AG10803 (cell line): Measurements from ENCODE around the gene SLC25A10.
A peak's percentile ranks its signal among the peaks of the same experiment; 100 is the strongest.
"Not testable (repeated sequence)": the region's sequence is repeated elsewhere in the genome, so short reads cannot be mapped to it uniquely, and the experiment has no call there.

Experiments used
- DNase-seq: peaks from one replicate; pipeline ENCODE4 v3.0.0; 2010; ENCODE audit warnings: low read depth
- H3K4me3 ChIP-seq: 2 replicates; pipeline ENCODE4 v1.5.1; 2011; ENCODE audit warnings: mild to moderate bottlenecking, low read length, control low read depth
- TF ChIP-seq, protein P1 (sequence below): conservative IDR thresholded peaks from 2 replicates; pipeline ENCODE4 v1.5.1; 2011; ENCODE audit warnings: mild to moderate bottlenecking, low read length, control low read depth, inconsistent platforms

Gene SLC25A10

GRCh38 chr17:81672504-81672903 is 39.6 kb upstream of the SLC25A10 start:
- TF ChIP-seq, protein P1, sequence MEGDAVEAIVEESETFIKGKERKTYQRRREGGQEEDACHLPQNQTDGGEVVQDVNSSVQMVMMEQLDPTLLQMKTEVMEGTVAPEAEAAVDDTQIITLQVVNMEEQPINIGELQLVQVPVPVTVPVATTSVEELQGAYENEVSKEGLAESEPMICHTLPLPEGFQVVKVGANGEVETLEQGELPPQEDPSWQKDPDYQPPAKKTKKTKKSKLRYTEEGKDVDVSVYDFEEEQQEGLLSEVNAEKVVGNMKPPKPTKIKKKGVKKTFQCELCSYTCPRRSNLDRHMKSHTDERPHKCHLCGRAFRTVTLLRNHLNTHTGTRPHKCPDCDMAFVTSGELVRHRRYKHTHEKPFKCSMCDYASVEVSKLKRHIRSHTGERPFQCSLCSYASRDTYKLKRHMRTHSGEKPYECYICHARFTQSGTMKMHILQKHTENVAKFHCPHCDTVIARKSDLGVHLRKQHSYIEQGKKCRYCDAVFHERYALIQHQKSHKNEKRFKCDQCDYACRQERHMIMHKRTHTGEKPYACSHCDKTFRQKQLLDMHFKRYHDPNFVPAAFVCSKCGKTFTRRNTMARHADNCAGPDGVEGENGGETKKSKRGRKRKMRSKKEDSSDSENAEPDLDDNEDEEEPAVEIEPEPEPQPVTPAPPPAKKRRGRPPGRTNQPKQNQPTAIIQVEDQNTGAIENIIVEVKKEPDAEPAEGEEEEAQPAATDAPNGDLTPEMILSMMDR: no peak
- no peak for DNase-seq
- no peak overlapping the region for H3K4me3 ChIP-seq

- H3K4me3 ChIP-seq: no peak overlapping the region
- DNase-seq: no peak
- TF ChIP-seq, protein P1: no peak
These were observed 39.1 kb upstream of the SLC25A10 start for GRCh38 chr17:81672954-81673353.

GRCh38 chr17:81673561-81674258 is 38.4 kb upstream of the SLC25A10 start:
- no peak overlapping the region for H3K4me3 ChIP-seq
- TF ChIP-seq, protein P1: no peak
- no peak for DNase-seq

DNA sequence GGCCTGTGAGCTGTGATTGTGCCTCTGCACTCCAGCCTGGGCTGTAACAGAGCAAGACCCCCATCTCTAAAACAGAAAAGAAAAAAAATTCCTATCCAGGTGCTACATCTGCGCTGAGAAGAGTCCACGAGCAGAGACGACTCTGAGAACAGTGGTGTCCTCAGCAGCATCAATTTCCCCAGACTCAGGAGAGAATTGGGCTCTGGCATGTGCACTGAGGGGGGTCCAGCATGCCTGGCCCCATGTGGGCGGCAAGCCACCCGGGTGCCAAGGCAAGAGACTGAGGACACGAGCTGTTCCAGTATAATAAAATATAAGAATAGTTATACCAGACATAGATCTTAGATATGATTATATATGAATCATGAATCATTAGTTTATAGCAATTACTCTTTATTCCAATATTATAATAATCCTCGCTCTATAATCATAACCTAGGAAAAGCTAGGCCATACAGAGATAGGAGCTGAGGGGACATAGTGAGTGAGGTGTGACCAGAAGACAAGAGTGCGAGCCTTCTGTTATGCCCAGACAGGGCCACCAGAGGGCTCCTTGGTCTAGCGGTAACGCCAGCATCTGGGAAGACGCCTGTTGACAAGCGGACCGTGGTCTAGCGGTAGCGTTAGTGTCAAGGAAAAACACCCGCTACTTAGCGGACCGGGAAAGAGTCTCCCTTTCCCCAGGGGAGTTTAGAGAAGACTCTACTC is 36.4 kb upstream of the SLC25A10 start:
- not testable (repeated sequence) for H3K4me3 ChIP-seq
- DNase-seq: peak; percentile 47
- TF ChIP-seq, protein P1: peak; percentile 51

- DNase-seq: no peak
- TF ChIP-seq, protein P1: no peak
These were observed 35.2 kb upstream of the SLC25A10 start for GRCh38 chr17:81676906-81677305.

GRCh38 chr17:81680150-81680549 is 31.9 kb upstream of the SLC25A10 start:
- no peak for DNase-seq
- TF ChIP-seq, protein P1: no peak
- no peak overlapping the region for H3K4me3 ChIP-seq

More at GRCh38 chr17:81676906-81677305, 35.2 kb upstream of the SLC25A10 start:
- no peak overlapping the region for H3K4me3 ChIP-seq

DNA sequence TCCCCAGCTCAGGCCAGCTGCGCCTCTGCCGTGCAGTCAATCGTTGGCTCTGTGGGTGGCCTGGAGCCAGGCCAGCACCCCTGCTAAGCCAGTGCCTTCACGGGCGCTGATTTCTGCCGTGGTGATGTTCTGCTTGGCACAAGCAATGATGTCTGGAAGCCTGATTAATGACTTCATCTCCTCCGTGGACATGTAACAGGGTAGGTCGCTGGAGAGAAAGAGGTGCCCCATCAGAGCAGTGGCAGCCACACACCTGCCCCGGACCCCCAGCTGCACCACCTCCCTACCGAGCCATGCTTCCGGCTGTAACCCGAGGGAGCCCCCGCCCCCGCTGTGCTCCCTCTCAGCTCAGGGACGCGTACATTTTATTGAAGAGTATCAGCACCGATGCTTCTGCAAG is 30.4 kb upstream of the SLC25A10 start:
- no peak for DNase-seq
- TF ChIP-seq, protein P1: no peak
- H3K4me3 ChIP-seq: no peak overlapping the region
